ENCODE results near the gene DUSP1. TPM values are rescaled to one million over a fixed set of nuclear protein-coding genes. Genes with fewer than 3 reads are reported as not detected.

The DUSP1 gene
- total RNA-seq, 3 donors from 2014 or later: 752 to 1,562 (median 1,015) TPM

GRCh38 chr5:172766287-172767108 is 4.5 kb downstream of the DUSP1 start:
- peak overlapping the region; percentile 93 to 97 (median 94) for H3K4me3 ChIP-seq
- peaks cover 0 to 4% of the 10 kb centered on the region in 2 donors for H3K4me1 ChIP-seq
- peak overlapping the region; percentile 97 to 100 for H3K27ac ChIP-seq
- no peaks in the 10 kb centered on the region for H3K36me3 ChIP-seq
- no peaks in the 10 kb centered on the region for H3K27me3 ChIP-seq
- peak; percentile 32 for TF ChIP-seq POLR2A (IDR thresholded peaks at IDR 0.05)
- peak in 1 of 3 donors; percentile 1 for TF ChIP-seq CTCF (IDR thresholded peaks at IDR 0.05)
- TF ChIP-seq POLR2AphosphoS5 (IDR thresholded peaks at IDR 0.05): peak; percentile 82 to 93 (median 90)
- DNase-seq (ENCODE audit: low spot score in 2 of 2): peak; percentile 82 to 89
- intact Hi-C loops (cut with DNase I; ENCODE audit: low total_unique reads): no loop called here
- H3K9me3 ChIP-seq: no peaks in the 10 kb centered on the region

DNA sequence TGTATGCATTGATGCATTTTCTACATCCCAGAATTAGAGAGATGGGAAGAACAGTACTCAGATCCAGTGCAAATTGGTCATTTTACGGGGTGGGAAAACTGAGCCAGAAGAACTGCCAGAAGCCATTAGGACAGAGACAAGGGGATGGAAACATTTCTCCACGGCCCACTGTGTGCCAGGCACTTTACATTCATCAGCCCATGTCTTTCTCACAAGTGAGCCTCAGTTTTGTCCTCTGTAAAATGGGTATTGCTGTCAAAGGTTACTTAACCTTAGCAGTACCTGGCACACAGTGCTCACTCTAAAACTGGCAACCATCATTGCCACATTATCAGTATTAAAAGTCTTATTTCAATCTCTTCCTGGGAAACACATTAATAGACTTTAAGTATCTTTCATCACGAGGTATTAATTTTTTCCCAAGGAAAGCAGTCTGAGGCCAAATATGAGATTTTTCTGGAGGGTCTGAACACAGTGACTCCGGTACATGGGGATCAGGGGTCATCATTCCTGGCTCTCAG is 5.2 kb downstream of the DUSP1 start:
- H3K36me3 ChIP-seq: no peaks in the 10 kb centered on the region
- peak overlapping the region; percentile 97 to 100 for H3K27ac ChIP-seq
- peaks cover 0 to 4% of the 10 kb centered on the region in 2 donors for H3K4me1 ChIP-seq
- peak overlapping the region; percentile 93 to 97 (median 94) for H3K4me3 ChIP-seq
- H3K27me3 ChIP-seq: no peaks in the 10 kb centered on the region
- TF ChIP-seq POLR2A (IDR thresholded peaks at IDR 0.05) (no peak), POLR2AphosphoS5 (IDR thresholded peaks at IDR 0.05) (no peak), CTCF (IDR thresholded peaks at IDR 0.05) (peak in 1 of 3 donors; percentile 3)
- intact Hi-C loops (cut with DNase I; ENCODE audit: low total_unique reads): no loop called here
- H3K9me3 ChIP-seq: no peaks in the 10 kb centered on the region
- no peak for DNase-seq (ENCODE audit: low spot score in 2 of 2)

DNA sequence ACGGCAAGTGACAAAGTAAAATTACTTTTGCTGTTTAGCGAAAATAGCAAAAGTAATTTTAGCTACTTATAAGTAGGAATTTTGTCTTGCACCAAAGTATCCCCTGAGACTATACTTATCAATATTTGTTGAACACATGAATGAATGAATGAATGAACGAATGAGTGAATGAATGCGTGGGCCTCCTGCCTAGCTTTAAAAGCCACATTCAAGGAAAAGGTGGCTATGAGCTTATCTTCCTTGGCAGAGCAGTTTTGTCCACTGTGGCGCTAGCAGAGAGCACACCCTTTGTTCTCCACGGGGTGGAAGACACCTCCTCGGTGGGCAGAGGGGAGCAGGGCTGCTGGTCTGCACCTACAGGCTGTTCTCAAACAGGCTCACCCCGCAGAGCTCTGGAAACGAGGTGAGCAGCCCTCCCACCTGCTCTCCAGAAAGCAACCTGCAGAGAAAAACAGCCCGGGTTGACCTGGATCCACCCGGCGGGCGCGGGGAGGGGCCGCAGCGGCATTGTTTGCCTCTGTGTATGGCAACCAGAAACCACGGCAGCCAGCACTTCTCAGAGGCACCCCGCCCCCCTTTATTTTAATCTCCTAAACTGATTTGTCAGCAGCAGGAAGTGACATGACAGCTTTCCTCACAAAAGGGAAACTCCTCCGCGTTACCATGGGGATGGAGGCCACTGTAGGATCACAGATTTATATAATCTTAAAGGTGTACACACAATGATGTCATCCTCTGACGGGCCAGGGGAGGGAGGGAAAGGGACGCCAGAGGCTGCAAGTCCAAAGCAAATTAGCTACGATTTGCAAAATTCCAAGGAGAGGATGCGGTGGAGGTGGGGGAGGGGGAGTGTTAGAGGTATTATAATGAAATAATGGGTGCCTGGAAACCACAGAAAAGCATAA is 5.9 kb downstream of the DUSP1 start:
- H3K4me1 ChIP-seq: peaks cover 0 to 4% of the 10 kb centered on the region in 2 donors
- intact Hi-C loops (cut with DNase I; ENCODE audit: low total_unique reads): no loop called here
- H3K36me3 ChIP-seq: no peaks in the 10 kb centered on the region
- H3K27ac ChIP-seq: peak overlapping the region; percentile 97 to 100
- no peak for TF ChIP-seq CTCF (IDR thresholded peaks at IDR 0.05)
- TF ChIP-seq POLR2AphosphoS5 (IDR thresholded peaks at IDR 0.05): peak; percentile 77 to 91 (median 77)
- H3K9me3 ChIP-seq: peaks cover 0 to 5% of the 10 kb centered on the region in 2 donors
- H3K27me3 ChIP-seq: no peaks in the 10 kb centered on the region
- DNase-seq (ENCODE audit: low spot score in 2 of 2): peak; percentile 97 to 99
- peak overlapping the region; percentile 93 to 97 (median 94) for H3K4me3 ChIP-seq

- H3K36me3 ChIP-seq: no peaks in the 10 kb centered on the region
- H3K4me1 ChIP-seq: peaks cover 0 to 4% of the 10 kb centered on the region in 2 donors
- peaks cover 0 to 8% of the 10 kb centered on the region in 2 donors for H3K9me3 ChIP-seq
- intact Hi-C loops (cut with DNase I; ENCODE audit: low total_unique reads): no loop called here
- H3K4me3 ChIP-seq: no peak overlapping the region
- no peak for DNase-seq (ENCODE audit: low spot score in 2 of 2)
- no peak overlapping the region for H3K27ac ChIP-seq
- no peaks in the 10 kb centered on the region for H3K27me3 ChIP-seq
- TF ChIP-seq POLR2AphosphoS5 (IDR thresholded peaks at IDR 0.05) (no peak), POLR2A (IDR thresholded peaks at IDR 0.05) (no peak), CTCF (IDR thresholded peaks at IDR 0.05) (no peak)
Observed at GRCh38 chr5:172763120-172763464, 7.9 kb downstream of the DUSP1 start.
